Activated T-helper 1 cell treated with anti-CD3 and anti-CD28 coated beads, Interleukin-12 subunit alpha, Interleukin-12 subunit beta, Interleukin-2, Interleukin-4 antibody, amounts not matched to agents 30 ng/mL and 10 ng/mL and 1 ng/mL, durations not matched to agents 14 hours and 24 hours and 36 hours (primary cell): ENCODE measurements around the gene KCNK1. TPM values are rescaled to one million over a fixed set of nuclear protein-coding genes. Genes with fewer than 3 reads are reported as not detected.
"Not testable (repeated sequence)": the region's sequence is repeated elsewhere in the genome, so short reads cannot be mapped to it uniquely, and the experiment has no call there.

Experiments used
- DNase-seq: peaks from one replicate; pipeline ENCODE4 v3.0.0; 2021; ENCODE audit warnings: low spot score
- H3K27ac Mint-ChIP-seq: one replicate; pipeline ENCODE4 v1.8.0; 2021; ENCODE audit warnings: mild to moderate bottlenecking, mixed read lengths
- H3K27me3 Mint-ChIP-seq: one replicate; pipeline ENCODE4 v1.8.0; 2022; ENCODE audit warnings: mild to moderate bottlenecking, moderate library complexity, mixed read lengths; ENCODE audit not compliant: insufficient read depth
- H3K36me3 Mint-ChIP-seq: one replicate; pipeline ENCODE4 v1.8.0; 2021; ENCODE audit warnings: low read depth, mixed read lengths
- H3K4me1 Mint-ChIP-seq: one replicate; pipeline ENCODE4 v1.8.0; 2021; ENCODE audit warnings: low read depth, mixed read lengths
- H3K4me3 Mint-ChIP-seq: one replicate; pipeline ENCODE4 v1.8.0; 2021; ENCODE audit warnings: mild to moderate bottlenecking, moderate library complexity, mixed read lengths
- H3K9me3 Mint-ChIP-seq: one replicate; pipeline ENCODE4 v1.8.0; 2021; ENCODE audit warnings: mixed read lengths
- intact Hi-C: fragments of 100-400 bp; cut with micrococcal nuclease; formaldehyde crosslinking; loops from one replicate; pipeline ENCODE4 v1.15.1; 2024
- total RNA-seq: library from RNA; stranded (reverse); gene quantifications from 2 replicates; pipeline ENCODE4 v1.2.3, GENCODE V29; 2022

The KCNK1 gene
- total RNA-seq, 1 donor from 2014 or later, result 1.8 TPM

DNA sequence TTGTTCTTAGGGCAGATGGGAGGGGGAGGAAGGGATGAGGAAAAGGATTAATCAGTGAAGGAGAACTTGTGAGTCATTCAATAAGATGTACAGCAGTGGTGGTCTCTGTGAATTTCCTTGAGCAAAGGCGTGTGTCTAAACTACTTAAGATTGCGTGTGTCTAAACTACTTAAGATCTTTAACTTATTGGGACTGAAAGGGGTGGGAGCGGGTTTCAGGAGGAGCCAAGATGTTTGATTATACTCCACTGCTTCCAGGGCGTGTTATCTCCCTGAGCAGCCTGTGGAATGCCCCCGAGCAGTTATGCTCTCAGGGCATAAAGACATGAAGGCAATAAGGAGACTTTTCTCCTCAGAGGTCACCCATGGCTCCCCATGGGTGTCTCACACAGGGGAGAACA, 2.5 kb upstream of the KCNK1 start:
- peaks cover 40% of the 10 kb centered on the region for H3K27me3 Mint-ChIP-seq

DNA sequence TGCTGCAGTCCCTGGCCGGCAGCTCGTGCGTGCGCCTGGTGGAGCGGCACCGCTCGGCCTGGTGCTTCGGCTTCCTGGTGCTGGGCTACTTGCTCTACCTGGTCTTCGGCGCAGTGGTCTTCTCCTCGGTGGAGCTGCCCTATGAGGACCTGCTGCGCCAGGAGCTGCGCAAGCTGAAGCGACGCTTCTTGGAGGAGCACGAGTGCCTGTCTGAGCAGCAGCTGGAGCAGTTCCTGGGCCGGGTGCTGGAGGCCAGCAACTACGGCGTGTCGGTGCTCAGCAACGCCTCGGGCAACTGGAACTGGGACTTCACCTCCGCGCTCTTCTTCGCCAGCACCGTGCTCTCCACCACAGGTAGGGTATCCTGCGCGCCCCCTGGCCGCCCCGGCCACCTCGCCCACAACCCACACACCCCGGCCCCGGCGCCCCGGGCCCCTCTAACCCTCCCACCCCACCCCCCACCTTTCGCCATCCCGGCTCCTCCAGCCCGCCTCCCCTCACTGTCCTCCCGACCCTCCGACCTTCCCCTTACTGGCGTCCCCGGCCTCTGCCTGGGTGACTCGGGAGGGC, 352 bp downstream of the KCNK1 start:
- Mint-ChIP-seq H3K9me3 (no peaks in the 10 kb centered on the region), H3K27me3 (peaks cover 51% of the 10 kb centered on the region), H3K4me3 (peak overlapping the region; percentile 77), H3K4me1 (no peaks in the 10 kb centered on the region), H3K27ac (no peak overlapping the region), H3K36me3 (peaks cover 4% of the 10 kb centered on the region)
- intact Hi-C loops, result no loop called here
- no peak for DNase-seq

More for the DNA sequence above, 2.5 kb upstream of the KCNK1 start:
- H3K27ac Mint-ChIP-seq, H3K9me3 Mint-ChIP-seq, H3K36me3 Mint-ChIP-seq, DNase-seq, H3K4me1 Mint-ChIP-seq, intact Hi-C loops, H3K4me3 Mint-ChIP-seq: not testable (repeated sequence)

DNA sequence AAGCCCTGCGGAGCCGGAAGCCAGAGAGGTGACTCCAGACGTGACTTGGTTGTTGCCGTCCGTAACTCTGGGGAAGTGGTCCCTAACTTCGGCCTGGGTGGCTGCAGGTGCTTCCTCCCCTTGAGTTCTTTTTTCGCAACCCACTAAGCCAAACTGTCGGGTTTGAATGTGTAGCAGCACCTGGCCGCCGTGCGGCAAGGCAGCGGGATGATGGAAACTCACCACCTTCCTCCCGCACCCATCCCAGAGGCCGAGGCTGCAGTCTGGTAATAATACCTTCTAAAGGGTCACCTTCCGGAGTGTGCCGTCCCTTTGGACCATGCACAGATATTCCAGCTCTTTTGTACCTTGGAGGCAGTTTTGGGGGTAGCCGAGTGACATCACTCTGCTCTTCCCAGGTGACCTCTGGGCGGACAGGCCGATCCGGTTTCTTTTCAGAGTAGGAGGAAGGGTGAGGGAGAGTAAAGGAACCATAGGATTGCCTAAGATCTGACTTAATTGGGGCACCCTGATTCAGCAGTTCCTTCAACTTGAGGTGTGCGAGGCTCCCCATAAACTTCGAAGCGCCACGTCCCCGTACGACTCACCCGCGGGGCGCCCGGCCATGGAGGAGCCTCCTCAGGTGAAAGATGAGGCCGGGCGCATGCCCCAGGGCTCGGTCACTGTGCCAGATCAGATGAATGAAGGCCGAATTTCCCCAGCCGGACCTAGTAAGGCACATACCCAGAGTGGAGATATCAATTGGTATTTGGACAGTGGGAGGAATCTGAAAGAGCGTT, 1.0 kb downstream of the KCNK1 start:
- no peak for DNase-seq
- peak overlapping the region; percentile 77 for H3K4me3 Mint-ChIP-seq
- no peaks in the 10 kb centered on the region for H3K9me3 Mint-ChIP-seq
- H3K36me3 Mint-ChIP-seq, result peaks cover 4% of the 10 kb centered on the region
- peaks cover 52% of the 10 kb centered on the region for H3K27me3 Mint-ChIP-seq
- H3K27ac Mint-ChIP-seq, result no peak overlapping the region
- no peaks in the 10 kb centered on the region for H3K4me1 Mint-ChIP-seq
- intact Hi-C loops, result no loop called here

DNA sequence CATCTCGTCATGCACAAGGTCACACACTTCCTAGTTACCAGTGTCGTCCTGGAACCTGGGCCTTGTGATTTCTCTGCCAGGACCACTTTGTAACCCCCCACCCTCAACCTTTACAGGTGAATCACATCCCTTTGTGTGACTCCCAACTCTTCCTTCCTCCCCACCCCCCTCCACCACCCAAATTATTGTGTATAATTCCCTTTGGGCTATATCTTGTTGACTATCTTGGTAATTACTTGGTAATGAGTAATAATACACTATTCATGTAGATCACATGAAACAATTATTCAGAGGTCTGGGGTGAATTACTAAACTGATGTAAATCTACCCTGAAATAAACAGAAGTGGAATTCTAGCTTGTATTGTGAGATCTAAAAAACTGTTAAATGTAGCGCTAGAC, 1.7 kb downstream of the KCNK1 start:
- peak overlapping the region; percentile 77 for H3K4me3 Mint-ChIP-seq
- H3K27me3 Mint-ChIP-seq, result peaks cover 51% of the 10 kb centered on the region
- H3K27ac Mint-ChIP-seq, result no peak overlapping the region
- no peak for DNase-seq
- H3K4me1 Mint-ChIP-seq, result no peaks in the 10 kb centered on the region
- intact Hi-C loops, result no loop called here
- no peaks in the 10 kb centered on the region for H3K9me3 Mint-ChIP-seq
- H3K36me3 Mint-ChIP-seq, result peaks cover 4% of the 10 kb centered on the region

DNA sequence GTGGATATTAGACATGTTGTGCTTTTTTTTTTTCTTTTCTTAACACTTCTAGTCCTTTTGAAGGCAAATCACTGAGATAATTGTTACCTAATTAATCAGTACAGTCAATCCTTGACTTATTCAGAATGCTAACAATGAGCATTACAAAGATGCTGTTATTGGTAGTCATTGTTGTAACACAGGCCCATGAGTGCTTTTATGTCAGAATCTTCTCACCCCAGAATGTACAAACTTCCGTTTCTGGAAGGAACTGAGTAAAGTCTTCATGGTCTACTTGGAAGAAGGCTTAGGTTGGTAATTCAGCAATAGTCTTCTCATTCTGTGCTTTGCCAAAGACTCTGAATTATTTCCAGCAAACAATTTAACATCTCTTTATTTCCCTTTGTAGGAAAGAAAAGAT, 3.1 kb downstream of the KCNK1 start:
- Mint-ChIP-seq H3K27ac (no peak overlapping the region), H3K27me3 (peaks cover 45% of the 10 kb centered on the region)

DNA sequence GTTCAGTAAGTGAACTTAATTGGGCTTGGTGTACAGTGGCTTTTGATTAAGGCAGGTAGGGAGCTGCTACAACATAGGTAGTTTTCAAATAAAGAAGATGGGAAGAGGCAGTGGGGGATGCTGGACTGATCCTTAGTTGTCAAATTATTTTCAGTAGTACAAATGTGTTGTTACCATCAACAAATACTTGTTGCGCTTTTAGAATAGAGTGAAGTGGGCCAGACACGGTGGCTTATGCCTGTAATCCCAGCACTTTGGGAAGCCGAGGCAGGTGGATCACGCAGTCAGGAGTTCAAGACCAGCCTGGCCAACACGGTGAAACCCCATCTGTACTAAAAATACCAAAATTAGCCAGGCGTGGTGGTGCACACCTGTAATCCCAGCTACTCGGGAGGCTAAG, 5.5 kb downstream of the KCNK1 start:
- H3K9me3 Mint-ChIP-seq, H3K4me1 Mint-ChIP-seq, H3K36me3 Mint-ChIP-seq, H3K4me3 Mint-ChIP-seq, H3K27ac Mint-ChIP-seq, intact Hi-C loops, DNase-seq: not testable (repeated sequence)
- peaks cover 33% of the 10 kb centered on the region for H3K27me3 Mint-ChIP-seq

More for the DNA sequence above, 3.1 kb downstream of the KCNK1 start:
- Mint-ChIP-seq H3K36me3 (peaks cover 4% of the 10 kb centered on the region), H3K9me3 (no peaks in the 10 kb centered on the region), H3K4me1 (no peaks in the 10 kb centered on the region), H3K4me3 (no peak overlapping the region)
- intact Hi-C loops, result no loop called here
- no peak for DNase-seq

DNA sequence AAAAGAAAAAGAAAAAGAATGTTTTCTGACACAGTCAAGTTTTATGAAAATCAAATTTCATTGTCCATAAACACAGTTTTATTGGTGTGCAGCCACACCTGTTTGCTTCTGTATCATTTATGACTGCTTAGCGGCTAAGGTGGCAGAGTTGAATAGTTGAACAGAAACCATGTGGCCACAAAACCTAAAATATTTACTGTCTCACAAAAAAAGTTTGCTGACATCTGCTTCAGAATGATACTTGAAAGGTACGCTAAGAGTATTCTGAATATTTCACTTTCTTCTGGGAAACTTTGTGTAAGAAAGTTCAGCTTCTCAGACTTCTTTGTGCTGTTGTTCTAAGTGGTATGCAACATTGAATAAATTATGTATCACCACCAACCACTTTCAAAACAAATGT, 6.2 kb downstream of the KCNK1 start:
- H3K4me3 Mint-ChIP-seq, result no peak overlapping the region
- DNase-seq, result no peak
- peaks cover 26% of the 10 kb centered on the region for H3K27me3 Mint-ChIP-seq
- no peak overlapping the region for H3K27ac Mint-ChIP-seq
- H3K36me3 Mint-ChIP-seq, result peaks cover 2% of the 10 kb centered on the region
- no peaks in the 10 kb centered on the region for H3K9me3 Mint-ChIP-seq
- no peaks in the 10 kb centered on the region for H3K4me1 Mint-ChIP-seq
- intact Hi-C loops, result no loop called here

DNA sequence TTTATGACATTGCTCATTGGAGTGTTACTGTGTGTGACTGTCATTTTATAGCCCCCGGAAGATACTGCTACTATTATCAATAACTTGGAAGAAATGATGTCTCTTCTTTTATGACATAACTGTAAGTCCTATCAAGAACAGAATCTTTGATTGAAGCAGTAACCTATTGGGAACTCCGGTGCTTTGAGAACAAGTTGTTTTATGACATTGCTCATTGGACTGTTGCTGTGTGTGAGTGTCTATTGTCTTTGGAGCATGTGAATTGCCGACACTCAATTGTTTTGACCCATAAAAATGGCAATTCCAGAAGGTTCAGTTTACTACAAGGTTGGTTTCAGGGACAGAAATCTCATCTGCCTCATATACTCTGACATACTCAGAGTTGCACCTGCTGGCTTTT, 8.0 kb downstream of the KCNK1 start:
- Mint-ChIP-seq H3K36me3 (no peaks in the 10 kb centered on the region), H3K9me3 (no peaks in the 10 kb centered on the region), H3K4me1 (no peaks in the 10 kb centered on the region), H3K27me3 (peaks cover 22% of the 10 kb centered on the region), H3K27ac (no peak overlapping the region), H3K4me3 (no peak overlapping the region)
- intact Hi-C loops, result no loop called here
- no peak for DNase-seq

DNA sequence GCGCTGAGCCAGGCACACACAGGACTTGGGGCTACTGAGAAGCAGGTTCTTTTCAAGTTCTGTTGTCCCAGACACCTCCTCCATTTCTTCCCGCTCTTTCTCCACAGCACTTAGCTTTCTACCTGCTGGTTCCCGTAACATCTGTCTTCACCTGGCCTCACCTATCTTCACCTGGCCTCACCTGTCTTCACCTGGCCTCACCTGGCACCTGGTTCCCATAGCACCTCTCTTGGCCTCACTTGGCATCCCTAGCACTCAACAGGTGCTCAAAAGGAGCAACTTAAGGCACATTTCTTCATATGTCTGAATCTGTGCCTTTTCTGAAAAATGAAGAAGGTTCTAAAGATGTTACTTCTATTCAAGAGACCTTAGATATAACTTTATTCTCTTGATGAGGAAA, 10.4 kb downstream of the KCNK1 start:
- Mint-ChIP-seq H3K9me3 (no peaks in the 10 kb centered on the region), H3K36me3 (no peaks in the 10 kb centered on the region), H3K27me3 (peaks cover 10% of the 10 kb centered on the region), H3K27ac (no peak overlapping the region), H3K4me3 (no peak overlapping the region), H3K4me1 (no peaks in the 10 kb centered on the region)
- intact Hi-C loops, result no loop called here
- no peak for DNase-seq

DNA sequence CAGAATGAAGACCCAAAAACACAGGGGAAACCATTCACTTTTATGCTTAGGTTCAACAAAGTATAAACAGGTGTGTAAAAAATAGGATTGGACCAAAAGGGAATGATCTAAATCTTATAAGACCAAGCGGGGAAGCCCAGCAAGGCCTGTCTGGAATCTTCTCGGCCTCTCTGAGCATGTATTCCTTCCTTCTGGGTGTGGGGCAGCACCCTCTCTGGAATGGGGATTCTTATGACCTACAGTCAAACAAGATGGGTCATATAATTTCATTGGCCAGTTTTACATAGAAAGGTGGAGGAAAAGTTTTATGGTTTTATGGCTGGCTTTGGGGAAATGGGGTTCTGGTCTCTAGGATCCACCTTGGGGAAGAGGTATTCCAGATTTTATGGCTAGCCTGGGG, 11.2 kb downstream of the KCNK1 start:
- Mint-ChIP-seq H3K4me3 (no peak overlapping the region), H3K4me1 (no peaks in the 10 kb centered on the region), H3K36me3 (no peaks in the 10 kb centered on the region), H3K27ac (no peak overlapping the region), H3K27me3 (peaks cover 10% of the 10 kb centered on the region), H3K9me3 (no peaks in the 10 kb centered on the region)
- intact Hi-C loops, result no loop called here
- no peak for DNase-seq

DNA sequence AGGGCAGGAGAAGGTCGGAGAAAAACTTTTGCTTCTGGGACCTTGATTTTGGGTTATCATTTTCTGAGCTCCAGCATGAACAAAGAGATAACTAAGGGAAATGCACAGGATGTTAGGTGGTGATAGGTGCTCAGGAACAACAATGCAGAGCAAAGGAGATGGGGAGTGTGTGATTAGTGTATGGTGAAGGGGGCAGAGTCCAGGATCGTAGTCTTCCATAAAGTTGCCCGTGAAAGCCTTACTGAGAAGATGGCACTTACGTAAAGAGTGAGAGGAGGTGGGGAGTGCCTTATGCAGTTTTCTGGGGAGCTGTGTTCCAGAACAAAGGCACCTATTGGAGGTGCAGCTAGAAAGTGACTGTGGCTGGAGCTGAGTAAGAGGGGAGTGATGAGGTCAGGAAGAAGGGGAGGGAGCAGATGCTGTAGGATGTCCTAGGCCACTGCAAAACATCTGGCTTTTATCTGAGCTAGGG, 11.6 kb downstream of the KCNK1 start:
- intact Hi-C loops, result no loop called here
- H3K4me3 Mint-ChIP-seq, result no peak overlapping the region
- no peak overlapping the region for H3K27ac Mint-ChIP-seq
- no peak for DNase-seq
- no peaks in the 10 kb centered on the region for H3K9me3 Mint-ChIP-seq
- no peaks in the 10 kb centered on the region for H3K4me1 Mint-ChIP-seq
- no peaks in the 10 kb centered on the region for H3K36me3 Mint-ChIP-seq
- peaks cover 10% of the 10 kb centered on the region for H3K27me3 Mint-ChIP-seq

DNA sequence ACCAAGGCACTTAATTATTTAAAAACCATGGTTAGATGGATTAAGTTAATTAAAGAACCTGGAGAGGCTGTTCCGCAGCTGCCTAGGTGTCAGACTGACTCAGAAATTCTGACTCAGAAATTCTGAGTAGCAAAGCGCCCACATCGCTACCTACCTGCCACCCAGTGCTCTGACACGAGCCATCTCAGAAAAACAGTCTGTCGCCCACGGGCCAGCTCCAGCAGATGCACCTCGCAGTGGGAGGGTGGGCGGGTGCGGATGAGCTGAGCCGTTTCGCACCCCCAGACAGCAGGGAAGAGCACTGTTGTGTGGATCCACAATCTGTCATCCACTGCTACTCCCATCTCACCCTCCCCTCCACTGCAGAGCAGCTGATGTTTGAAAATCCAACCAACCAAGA, 13.5 kb downstream of the KCNK1 start:
- Mint-ChIP-seq H3K9me3 (no peaks in the 10 kb centered on the region), H3K27me3 (peaks cover 3% of the 10 kb centered on the region), H3K4me3 (no peak overlapping the region), H3K36me3 (no peaks in the 10 kb centered on the region), H3K27ac (peak overlapping the region; percentile 15), H3K4me1 (no peaks in the 10 kb centered on the region)
- intact Hi-C loops, result loop anchor here (1.0 kb wide), 1 partner anchor 28 kb away; no protein-coding TSS in a partner anchor
- no peak for DNase-seq

DNA sequence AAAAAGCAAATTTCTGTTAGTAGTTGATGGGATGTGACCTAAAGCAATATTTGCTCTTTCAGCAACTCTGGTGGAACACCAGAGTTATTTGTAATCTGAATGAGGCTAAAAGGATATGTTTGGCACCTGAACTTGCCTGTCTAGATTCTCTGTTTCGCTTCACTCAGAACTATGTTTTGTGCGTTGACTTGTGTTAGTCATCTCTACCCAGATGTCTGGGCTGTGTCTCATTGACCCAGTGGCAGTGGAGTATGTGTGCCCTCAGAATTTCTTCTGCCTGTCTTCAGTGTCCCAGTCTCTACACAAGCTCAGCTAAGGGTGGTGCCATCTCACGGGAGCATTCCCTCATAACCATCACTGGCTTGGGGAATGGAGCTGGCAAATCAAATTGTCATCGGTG, 13.9 kb downstream of the KCNK1 start:
- Mint-ChIP-seq H3K27me3 (no peaks in the 10 kb centered on the region), H3K27ac (peak overlapping the region; percentile 1), H3K4me3 (no peak overlapping the region), H3K4me1 (no peaks in the 10 kb centered on the region), H3K36me3 (no peaks in the 10 kb centered on the region), H3K9me3 (no peaks in the 10 kb centered on the region)
- intact Hi-C loops, result loop anchor here (1.0 kb wide), 1 partner anchor 29 kb away; no protein-coding TSS in a partner anchor
- DNase-seq, result no peak
